ENCODE data around the gene PHACTR1.

DNA sequence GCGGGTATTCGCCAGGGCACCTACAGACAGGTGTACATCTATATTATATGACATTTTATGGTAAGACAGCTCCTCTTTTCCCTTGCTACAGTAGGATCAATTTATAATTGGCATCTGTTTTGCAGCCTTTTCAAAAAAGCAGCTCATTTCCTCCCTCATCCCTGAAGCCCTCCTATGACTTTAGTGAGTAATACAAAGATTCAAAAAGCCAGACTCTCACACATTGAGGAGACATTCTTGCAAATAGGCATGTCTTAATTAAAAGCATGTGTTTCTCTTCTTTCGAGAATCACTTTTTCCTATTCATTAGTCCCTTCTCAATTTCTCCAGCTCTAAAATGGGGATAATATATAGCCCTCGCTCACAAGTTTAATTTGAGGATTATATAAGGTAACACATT, 328.3 kb downstream of the PHACTR1 start:
- TF ChIP-seq CTCF (IDR thresholded peaks at IDR 0.05; ENCODE audit: insufficient read depth, low read depth, low read length) (no peak), EZH2 (IDR thresholded peaks at IDR 0.05; ENCODE audit: insufficient read depth, low read length) (no peak)

Measured in astrocyte (in vitro differentiated cells and primary cell).